HG02973 (cell line): ENCODE results near the gene STK33.

ENCODE experiments used
- ATAC-seq: cut with Tn5 transposase; IDR thresholded peaks from one replicate; pipeline ENCODE4 v1.9.1; 2021; ENCODE audit warnings: moderate library complexity; ENCODE audit not compliant: unreplicated experiment

Gene STK33

DNA sequence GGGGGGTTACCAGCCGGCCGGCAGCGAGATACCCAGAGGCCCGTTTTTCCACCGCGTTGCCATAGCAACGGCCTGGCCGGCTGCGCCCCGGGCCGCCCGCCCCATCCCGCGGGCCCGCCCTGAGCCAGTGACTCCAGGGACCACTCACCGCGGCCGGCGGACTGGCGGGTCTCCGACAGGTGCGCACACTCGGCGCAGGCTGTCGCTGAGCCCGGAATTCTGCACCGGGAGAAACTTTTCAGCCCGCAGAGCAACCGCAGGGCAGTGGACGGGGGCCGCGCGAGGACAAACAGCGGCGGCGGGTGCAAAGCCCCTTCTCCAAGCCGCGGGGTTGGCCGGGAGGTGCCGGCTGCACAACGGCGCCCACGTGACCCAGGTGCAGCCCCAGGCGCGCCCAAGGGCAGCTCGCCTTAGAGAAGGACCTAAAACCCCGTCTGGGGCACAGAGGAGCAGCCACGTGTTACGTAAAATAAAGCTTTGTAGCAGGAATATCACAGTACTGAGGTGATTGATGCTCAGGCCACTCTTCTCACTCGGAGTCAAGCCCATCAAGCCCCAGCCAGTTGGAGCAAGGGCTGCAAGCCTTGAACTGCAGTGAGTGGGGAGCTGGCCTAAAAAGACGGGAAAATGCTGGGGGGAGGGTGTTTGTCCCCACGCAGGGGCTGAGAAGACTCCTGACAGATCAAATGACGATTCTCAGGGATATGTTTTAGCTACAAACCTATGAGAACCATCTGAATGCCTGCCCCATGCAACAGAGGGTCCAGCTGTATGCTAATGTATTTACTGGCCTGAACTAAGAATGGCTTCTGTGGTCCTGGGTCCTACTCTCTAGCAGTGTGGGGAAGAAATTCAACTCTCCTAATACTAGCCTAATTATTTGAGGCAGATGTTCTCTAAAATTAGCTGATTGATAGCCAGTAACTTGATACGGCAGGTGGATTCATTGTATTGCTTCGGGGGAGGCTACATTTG lies at the start of gene STK33:
Gene STK33 (minus strand): TSS at position 294 of the 975 bp plus-strand sequence. CDS start 119,323 bp downstream, outside the sequence.
- peak; percentile 91 for ATAC-seq

DNA sequence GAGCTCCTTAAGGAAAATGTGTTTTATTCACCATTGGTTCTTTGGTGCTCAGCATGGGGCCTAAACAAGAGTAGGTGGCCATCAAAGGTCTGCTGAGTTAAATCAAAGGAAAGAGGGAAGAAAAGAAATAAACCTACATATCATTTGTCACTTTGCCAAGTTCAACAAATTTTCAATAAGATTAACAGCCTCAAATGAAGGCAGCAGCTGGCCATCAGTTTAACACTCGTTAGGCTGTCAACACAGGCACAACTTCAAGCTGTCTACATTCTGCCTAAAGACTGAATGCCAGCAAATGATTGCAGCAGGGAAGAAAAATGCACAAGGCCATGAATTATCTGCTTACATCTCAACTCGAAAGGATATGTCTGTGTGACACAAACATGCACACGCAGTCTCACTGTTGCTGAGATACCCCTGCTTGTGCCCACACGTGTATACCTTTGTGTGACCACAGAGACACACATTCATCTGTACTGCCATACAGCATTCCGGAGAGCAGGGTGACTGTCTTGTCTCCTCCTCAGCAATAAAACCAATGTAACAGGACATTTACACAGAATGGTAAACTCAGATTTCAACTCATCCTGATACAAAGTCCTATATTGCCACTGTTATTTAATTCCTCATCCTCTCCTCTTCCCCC lies 48.3 kb upstream of the STK33 start:
- ATAC-seq: no peak

DNA sequence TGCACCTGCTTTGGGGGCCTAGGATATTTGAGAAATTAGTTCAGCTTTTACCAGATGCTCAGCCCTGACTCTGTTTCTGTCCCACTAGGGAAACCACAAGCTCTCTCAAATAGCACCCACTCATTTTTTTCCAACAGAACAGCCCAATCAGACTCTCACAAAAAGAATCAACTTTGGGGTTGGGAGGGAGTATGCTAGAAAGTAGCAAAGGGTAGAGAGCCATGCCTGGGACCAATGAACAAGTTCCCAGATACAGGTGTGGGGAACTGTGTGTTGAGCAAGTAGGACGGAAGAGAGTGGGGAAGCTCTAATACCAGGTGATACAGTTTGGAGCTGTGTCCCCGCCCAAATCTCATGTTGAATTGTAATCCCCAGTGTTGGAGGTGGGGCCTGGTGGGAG lies 47.3 kb upstream of the STK33 start:
- no peak for ATAC-seq

DNA sequence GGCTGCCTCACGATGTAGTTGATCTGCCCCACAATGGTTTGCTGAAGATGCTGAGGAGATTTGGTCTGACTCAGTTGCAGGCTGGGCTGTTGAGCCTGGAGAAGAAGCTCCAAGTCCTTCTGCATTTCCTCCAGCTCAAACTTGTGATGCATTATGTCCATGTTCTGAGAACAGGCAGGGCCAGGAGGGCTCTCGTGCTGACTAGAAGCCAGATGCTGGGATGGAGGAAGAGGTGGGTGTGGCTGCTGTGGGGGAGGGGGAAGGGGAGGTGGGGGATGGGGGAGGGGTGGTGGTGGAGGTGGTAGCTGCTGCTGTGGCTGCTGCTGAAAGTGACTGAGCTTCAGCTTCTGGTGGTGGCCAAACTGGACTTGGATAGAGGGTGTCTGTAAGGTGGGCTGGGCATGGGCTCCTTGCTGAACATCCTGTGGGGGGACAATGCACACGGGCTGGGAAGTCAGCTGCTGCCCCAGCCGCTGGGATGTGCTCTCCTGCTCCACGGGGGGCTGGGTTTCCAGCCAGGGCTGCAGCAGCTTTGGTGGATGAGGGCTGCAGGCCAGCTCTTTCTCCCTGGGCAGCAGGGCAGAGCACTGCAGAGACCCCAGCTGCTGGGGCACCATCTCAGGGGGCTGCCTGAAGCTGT lies 46.4 kb upstream of the STK33 start:
- ATAC-seq: no peak

DNA sequence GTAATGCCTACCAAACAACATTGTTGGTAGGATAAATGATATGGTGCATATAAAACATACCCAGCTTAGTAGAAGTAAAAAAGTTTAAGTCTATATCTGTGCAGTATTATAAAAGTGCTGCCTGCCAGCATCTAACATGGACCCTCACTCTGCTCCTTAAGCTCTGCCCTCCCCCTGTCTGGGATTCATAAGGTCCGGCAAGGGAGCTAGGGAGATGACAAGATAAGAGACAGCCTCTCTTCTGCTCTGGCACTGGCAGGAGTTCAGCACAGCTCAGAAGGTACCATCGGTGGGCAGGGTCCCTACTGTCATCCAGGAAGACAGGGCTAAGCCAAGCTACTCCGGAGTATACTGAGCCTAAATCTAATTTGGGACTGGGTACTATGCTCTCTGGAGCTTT lies 45.6 kb upstream of the STK33 start:
- ATAC-seq: no peak

DNA sequence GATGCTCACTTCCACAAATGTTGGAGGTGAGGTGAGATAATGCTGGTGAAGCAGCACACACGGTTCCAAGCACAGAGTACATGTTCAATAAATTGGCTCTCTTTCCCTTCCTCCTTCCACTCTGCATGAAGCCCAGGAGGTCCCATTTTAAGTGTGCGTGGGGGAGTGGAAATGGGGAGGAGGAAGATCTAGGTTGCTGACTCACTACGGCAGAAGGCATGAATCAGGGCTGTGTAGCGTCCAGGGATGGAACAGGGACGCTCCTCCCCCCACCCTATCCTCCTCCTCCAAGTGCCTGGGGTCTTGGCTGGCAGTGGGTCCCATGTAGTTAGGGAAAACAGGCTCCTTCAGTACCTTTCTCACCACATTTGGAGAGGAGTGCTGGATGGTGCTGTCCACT lies 44.3 kb upstream of the STK33 start:
- ATAC-seq: no peak

DNA sequence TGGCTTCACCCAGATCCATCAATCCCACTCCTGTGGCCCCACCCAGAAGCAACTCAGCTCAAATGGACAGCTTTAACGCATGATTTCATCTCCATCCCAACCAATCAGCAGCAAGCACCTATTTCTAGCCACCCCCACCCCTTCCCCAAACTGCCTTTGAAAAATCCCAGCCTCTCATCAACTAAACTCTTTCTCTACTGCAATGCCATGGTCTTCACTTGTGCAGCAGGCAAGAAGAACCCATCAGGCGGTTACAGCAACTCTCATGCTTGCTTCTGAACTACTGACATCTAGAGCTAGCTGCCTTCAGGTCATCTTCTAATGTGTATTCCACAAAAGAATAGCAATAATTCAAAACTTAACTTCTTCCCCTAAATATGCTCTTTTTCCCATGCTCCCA lies 42.1 kb upstream of the STK33 start:
- ATAC-seq: no peak

DNA sequence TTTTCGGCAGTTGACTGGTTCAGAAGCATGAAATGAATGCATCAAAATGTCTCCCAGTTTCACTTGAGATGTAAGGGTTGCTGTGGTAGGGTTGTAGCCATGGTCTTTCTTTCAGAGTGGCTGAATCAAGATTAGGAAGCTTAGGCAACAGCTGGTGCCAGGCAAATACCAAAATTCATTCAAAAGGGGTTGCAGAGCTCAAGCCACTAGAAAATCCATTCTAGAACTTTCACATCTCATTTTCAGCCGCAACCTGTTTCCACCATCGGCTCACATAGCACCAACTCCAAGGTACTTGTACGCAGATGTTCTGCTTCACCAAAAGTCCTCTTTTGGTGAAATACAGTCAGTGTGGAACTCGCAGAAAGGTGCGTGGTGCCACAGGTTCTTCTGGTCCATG lies 40.5 kb upstream of the STK33 start:
- ATAC-seq: no peak

DNA sequence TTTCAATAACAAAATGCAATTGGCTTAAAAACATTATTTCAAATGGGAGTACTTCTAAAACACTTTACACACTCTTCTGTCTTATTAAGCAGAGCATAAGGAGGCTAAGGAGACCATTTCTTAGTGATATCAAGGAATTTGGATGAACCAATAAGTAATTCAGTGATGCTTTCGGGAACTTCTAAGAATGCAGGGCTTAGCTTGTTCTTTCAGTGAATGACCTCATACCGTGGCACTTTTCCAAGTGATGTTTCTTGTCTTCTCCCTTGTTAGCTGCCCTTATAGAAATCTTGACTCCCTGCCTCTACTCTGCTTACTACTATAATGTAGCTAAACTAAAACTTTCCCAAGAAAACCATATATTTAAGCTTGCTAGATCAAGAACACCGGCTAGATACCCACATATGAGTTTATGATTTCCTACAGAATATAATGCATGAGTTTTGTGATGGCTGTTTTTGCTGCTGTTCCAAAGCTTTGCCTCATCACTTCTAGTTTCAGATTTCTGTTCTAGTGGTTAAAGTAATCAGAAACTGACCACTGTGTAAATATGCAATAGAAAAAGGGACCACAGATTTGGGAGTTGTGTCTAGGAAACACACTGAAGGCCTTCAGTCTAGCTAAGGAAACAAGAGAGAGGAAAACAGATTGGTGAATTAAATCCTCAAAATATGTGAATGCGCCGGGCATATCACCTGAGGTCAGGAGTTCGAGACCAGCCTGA lies 37.5 kb upstream of the STK33 start:
- ATAC-seq: no peak

DNA sequence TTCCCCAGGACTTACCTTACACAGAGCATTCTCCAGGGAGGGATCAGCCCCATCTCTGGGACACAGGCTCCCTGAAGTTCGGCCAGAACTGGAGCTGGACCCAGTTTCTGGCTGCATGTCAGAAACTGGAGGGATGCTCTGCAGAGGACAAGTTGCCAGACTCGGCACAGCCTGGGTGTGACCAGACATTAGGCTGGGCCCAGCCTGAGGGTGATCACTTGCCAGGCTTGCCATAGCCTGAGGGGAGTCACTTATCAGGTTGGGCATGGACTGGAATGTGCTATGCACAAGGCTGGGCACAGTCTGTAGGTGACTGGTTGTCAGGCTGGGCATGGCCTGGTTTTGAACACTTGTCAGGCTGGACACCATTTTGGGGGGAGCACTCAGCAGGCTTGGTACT lies 30.7 kb upstream of the STK33 start:
- ATAC-seq: no peak

DNA sequence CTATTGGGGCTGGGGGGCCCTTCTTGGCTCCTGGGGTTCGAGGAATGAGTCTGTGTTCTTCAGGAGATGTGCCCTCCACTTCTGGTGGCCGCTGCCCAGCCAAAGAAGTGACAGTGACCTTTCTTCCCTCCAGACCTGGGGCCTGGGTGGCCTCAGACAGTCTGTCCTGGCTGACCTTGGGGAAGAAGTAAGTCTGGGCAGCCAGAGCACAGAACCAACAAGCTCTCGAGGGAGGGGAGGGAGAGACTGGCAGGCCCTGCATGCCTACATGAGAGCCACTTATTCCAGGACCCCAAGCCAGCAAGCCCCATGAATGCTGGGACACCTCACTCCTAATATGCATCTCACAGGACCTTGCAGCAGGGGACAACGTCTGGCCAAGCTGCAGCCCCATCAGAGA lies 27.1 kb upstream of the STK33 start:
- ATAC-seq: no peak

DNA sequence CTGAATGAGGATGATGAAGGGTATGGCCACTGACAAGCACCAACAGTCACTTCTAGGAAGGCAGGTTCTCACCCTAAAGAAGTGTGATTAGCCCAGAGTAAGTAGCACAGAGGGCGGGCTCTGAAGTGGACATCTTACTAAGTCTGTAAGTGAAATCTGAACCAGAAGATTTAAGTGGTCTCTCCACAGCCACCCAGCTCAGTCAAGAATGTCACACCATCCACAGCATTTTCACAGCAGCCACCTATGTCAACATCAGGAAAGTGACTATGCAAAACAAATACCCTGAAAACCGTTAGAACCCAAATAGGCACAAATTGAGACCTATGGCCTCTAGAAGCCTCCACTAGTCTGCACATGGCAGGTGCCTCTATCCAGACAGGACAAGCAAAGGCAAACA lies 23.0 kb upstream of the STK33 start:
- ATAC-seq: no peak

DNA sequence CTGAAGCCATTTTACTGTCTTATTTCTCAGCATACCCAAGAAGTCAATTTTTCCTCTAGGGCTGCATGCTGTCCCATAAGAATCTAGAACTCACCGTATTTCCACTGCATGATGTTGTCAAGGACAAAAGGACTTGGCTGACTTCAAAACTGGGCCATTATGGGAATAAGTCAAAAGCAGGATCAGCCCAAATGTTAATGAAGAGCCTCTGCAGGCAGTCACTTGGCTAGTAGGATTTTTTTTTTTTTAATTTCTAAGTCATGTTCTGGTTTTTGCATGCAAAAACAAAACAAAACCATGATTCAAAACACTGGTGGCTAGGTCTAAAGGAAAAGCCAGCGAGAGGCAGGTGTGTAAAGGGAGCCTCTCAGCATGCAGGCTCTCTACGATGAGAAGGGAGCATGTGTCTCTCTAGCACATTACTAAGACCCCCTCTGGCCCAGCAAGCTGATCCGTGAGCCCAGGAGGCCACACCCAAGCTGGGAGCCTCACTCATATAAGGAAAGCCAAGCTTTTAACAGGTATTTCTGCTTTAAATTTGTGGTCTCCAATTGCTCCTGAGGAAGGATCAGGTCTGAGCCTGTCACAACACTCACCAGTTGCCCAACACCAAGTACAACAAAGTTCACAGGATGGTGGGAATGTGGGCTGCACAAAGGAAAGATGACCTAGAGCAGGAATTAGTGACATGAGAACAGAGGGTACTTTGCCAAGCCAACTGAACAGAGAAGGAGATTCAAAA lies 21.4 kb upstream of the STK33 start:
- ATAC-seq: no peak

DNA sequence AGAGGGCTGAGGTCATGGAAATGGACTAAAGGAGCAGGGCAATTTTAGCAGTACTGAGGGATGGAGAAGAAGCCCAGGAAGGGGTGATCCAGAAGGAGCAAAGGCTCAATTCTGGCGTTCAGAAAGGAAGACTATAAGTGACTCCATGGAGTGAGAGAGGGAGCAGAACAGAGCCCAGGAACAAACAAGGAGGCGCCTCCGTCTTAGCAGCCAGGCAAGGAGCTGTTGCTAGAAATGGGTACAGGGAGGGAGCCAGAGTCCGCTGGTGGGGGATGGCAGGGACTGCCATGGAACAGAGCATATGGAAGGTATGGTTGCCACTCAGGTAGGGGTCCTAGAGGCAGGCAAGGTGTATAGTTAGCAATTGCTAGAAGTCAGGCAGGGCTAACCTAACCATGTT lies 20.5 kb upstream of the STK33 start:
- ATAC-seq: no peak

DNA sequence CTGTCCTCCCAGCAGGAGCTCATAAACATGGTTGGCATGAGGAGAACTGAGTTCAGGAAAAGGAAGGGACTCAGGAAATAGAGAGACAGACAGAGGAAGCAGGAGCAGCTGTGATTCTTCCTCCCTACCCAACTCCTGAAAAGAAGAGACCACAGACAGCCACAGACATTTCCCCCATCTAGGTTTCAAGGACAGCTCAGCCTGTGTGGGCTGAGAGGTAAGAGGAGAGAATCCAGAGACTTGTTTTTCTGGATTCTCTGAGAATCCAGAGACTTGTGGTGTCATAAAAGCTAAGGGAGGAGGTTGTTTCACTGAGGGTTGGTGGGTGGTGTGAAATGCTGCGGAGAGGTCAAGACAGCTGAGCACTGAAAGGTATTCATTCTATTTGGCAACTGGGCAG lies 19.0 kb upstream of the STK33 start:
- no peak for ATAC-seq

DNA sequence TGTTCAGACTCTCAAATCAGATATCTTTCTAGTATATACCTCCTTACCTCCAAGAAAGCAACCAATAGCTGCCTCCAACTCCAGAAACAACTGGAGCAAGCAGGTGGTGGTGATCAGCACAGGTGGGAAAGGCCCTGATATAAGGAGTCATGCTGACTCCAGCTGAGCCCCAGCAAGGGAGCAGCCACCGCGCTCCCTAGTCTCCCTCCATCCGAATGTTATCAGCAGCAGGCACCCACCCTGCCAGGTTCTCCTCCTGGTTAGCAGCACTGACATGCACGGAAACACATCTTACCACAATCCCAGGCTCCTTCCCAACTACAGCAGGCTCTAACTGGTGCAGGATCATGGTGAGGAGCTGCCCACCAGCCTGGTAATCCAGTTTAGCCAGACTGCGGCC lies 18.5 kb upstream of the STK33 start:
- no peak for ATAC-seq

DNA sequence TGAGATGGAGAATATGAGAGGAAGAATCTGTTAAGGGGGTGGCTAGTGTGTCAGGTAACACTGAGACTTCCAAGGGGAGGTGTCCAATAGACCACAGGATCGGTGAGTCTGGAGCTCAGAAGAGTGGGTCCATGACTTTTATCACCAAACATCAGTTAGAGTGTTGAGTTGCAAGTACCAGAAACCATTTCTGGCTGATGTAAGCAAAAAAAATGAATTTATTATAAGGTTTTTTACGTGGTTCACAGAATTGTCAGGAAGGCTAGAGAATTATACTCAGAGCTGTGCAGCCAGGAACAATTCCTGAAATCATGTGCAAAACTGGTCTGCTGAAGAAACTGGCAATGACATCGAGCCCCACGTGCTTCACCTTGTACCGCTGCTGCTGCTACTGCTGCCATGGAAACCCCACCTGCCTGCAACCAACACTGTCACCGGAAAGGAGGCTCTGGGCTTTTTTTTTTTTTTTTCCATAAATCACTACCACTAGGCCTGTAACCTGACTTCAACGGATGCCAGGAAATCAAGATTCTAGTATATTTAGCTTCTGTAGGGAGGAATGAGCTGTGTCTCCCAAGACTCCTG lies 16.6 kb upstream of the STK33 start:
- no peak for ATAC-seq

DNA sequence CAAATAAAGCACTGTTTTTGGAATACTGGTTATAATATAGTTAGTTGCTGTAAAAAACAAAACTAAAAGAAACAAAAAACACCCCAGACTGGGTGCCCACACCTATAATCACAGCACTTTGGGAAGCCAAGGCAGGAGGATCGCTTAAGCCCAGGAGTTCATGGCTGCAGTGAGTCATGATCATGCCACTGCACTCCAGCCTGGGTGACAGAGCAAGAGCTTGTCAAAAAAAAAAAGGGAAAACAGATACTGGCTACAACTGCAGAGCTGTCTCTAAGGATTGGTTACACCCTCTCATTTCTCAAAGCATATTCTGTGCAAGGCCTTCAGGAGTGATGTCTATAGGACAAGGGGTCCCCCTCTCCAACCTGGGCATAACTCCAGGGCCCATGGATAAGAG lies 14.6 kb upstream of the STK33 start:
- ATAC-seq: no peak

DNA sequence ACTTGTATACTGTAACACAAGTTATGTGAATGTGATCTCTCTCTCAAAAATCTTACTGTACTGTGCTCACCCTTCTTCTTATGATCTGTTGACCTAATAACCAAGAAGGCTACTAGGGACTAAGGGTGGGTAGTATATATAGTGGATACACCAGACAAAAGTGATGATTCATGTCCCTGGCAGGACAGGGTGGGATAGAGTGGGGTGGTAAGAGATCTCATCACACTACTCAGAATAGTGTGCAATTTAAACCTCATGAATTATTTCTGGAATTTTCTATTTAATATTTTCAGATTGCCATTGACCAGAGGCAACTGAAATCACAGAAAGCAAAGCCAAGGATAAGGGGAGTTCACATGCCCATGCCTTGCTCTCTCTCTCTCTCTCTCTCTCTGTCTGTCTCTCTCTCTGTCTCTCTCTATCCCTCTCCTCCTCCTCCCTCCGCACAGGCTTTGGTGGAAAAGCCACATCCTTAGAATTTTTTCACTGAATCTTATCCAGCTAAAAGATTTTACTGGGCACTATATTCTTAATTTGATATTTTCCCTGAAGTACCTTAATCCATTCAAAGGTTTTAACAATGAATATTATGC lies 12.0 kb upstream of the STK33 start:
- no peak for ATAC-seq
